Measurements from ENCODE around the gene FGF8. TPM values are rescaled to one million over a fixed set of nuclear protein-coding genes. Genes with fewer than 3 reads are reported as not detected.

The FGF8 gene
- total and polyA plus RNA-seq, 9 of the 15 experiments (the other 6 are each of a cell fraction or from before 2014, with no cell fraction given), result 0.13 to 0.82 (median 0.37) TPM; not detected in 5

GRCh38 chr10:101807158-101807557 lies 31.2 kb upstream of the FGF8 start (continued):
- TF ChIP-seq STAT6 (CRISPR knock-in tag; IDR thresholded peaks at IDR 0.05), result no peak
- no peak for TF ChIP-seq SMARCB1 (IDR thresholded peaks at IDR 0.05; ENCODE audit: insufficient read length, low read depth)
- TF ChIP-seq GATAD2A (IDR thresholded peaks at IDR 0.05), result no peak
- TF ChIP-seq TCFL5 (CRISPR knock-in tag; conservative IDR thresholded peaks at IDR 0.05), result no peak
- no peak for TF ChIP-seq NR2C1 (IDR thresholded peaks at IDR 0.05)
- TF ChIP-seq NR2C1 (tag; IDR thresholded peaks at IDR 0.05), result no peak
- TF ChIP-seq, protein P1, sequence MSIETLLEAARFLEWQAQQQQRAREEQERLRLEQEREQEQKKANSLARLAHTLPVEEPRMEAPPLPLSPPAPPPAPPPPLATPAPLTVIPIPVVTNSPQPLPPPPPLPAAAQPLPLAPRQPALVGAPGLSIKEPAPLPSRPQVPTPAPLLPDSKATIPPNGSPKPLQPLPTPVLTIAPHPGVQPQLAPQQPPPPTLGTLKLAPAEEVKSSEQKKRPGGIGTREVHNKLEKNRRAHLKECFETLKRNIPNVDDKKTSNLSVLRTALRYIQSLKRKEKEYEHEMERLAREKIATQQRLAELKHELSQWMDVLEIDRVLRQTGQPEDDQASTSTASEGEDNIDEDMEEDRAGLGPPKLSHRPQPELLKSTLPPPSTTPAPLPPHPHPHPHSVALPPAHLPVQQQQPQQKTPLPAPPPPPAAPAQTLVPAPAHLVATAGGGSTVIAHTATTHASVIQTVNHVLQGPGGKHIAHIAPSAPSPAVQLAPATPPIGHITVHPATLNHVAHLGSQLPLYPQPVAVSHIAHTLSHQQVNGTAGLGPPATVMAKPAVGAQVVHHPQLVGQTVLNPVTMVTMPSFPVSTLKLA (conservative IDR thresholded peaks at IDR 0.05), result no peak
- no peak for TF ChIP-seq SMARCA4 (IDR thresholded peaks at IDR 0.05)
- no peak for TF ChIP-seq RNF2 (IDR thresholded peaks at IDR 0.05)

All from K562 (cell line).